Rectal smooth muscle tissue (tissue), 1 donor: ENCODE measurements around the gene ZNF577.
"Not testable (repeated sequence)": the region's sequence is repeated elsewhere in the genome, so short reads cannot be mapped to it uniquely, and the experiment has no call there.

Experiments
- H3K27ac ChIP-seq: one replicate; pipeline ENCODE4 v1.7.0; 2013; ENCODE audit warnings: low read depth, low read length, inconsistent platforms
- H3K27me3 ChIP-seq: one replicate; pipeline ENCODE4 v1.7.0; 2013; ENCODE audit warnings: low read length; ENCODE audit not compliant: control insufficient read depth, insufficient read depth
- H3K36me3 ChIP-seq: one replicate; pipeline ENCODE4 v1.7.0; 2013; ENCODE audit warnings: low read length; ENCODE audit not compliant: control insufficient read depth, insufficient read depth
- H3K4me1 ChIP-seq: one replicate; pipeline ENCODE4 v1.7.0; 2013; ENCODE audit warnings: low read length; ENCODE audit not compliant: control insufficient read depth, insufficient read depth
- H3K4me3 ChIP-seq: one replicate; pipeline ENCODE4 v1.7.0; 2013; ENCODE audit warnings: low read length
- H3K9ac ChIP-seq: one replicate; pipeline ENCODE4 v1.7.0; 2013; ENCODE audit warnings: low read length

Gene ZNF577

DNA sequence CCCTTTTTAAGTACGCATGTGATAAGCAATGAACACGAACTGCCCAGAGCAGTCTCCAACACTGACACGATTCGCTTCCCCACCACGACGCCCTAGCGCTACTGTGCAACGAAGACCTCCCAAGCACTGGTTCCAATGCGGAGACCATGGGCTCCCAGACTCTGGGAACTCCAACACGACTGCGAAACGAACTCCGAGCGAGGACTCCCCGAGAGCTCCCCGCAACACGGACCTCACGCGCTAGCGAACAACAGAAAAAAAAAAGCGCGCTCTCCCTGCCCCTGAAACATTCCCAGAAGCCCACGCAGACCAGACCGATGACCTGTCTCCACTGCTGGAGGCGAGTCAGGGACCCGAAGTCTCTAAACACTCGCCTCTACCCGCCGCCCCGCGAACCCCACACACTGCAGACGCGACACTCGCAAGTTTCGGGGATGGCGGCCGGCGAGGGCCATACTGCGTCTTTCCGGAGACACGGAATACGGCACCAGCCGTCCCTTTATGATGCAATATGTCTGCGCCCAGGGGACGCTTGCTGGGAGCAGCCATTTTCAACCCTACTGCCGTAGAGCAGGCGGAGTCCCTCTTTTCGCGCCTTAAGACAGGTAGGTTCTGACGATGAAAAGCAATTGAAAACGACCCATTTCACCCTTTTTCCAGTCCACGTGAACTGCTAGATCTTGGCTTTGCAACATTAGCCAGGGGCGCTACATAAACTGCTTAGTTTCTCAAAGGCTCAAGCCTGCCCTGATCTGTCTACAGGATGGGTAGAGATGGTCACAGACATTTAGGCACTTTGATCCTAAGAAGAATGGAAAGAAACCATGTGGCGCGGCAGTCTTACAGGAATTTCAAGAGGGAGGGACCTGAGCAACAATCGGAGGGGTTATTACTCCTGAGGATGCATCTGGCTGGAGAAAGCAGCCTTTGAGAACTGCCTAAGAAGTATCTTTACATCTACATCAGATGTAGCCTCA, at the start of gene ZNF577:
ZNF577 (minus strand) TSS at position 430 of the 977 bp plus-strand sequence. CDS start 7,569 bp downstream, outside the sequence.
- peak within 1 kb of the TSS; percentile 83 for H3K4me3 ChIP-seq
- no peaks in the 10 kb centered on the region for H3K4me1 ChIP-seq
- peaks cover 24% of the 10 kb centered on the region for H3K36me3 ChIP-seq
- peak within 1 kb of the TSS; percentile 43 for H3K9ac ChIP-seq
- no peaks in the 10 kb centered on the region for H3K27me3 ChIP-seq
- H3K27ac ChIP-seq, result peak within 1 kb of the TSS; percentile 70

DNA sequence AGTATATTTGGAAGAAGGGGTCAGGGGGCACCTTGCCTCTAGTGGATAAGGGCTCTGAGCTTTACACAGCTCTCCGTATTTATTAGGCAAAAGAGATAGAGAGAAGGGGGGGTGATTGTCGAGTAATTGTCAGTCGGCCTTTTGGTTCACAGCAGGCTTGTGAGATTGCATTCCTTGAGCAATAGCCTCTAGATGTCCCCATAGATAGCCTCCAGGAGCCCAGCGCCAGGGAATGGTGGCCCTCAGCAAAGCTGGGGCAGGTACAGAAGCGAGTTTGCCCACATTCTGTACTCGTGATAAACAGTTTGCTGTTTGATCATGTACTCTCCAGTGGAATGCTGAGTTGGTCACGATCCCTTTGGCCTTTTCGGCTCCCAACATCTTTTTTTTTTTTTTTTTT, 44.2 kb upstream of the ZNF577 start:
- no peak overlapping the region for H3K27ac ChIP-seq
- no peaks in the 10 kb centered on the region for H3K27me3 ChIP-seq
- H3K9ac ChIP-seq, result no peak overlapping the region
- H3K36me3 ChIP-seq, result peaks cover 32% of the 10 kb centered on the region
- no peaks in the 10 kb centered on the region for H3K4me1 ChIP-seq
- no peak overlapping the region for H3K4me3 ChIP-seq

DNA sequence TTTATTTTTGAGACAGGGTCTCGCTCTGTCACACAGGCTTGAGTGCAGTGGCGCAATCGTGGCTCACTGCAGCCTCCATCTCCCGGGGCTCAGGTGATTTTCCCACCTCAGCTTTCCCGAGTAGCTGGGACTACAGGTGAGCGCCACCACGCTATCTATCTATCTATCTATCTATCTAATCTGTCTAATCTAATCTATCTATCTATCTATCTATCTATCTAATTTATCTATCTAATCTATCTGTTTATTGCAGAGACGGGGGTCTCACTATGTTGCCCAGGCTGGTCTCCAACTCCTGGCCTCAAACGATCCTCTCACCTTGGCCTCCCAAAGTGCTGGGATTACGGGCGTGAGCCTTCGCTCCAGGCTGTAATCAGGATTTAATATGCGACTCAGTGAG, 40.1 kb upstream of the ZNF577 start:
- H3K27ac ChIP-seq, result no peak overlapping the region
- peak overlapping the region; percentile 92 for H3K9ac ChIP-seq
- no peaks in the 10 kb centered on the region for H3K27me3 ChIP-seq
- H3K4me1 ChIP-seq, result no peaks in the 10 kb centered on the region
- peaks cover 12% of the 10 kb centered on the region for H3K36me3 ChIP-seq
- peak overlapping the region; percentile 100 for H3K4me3 ChIP-seq

DNA sequence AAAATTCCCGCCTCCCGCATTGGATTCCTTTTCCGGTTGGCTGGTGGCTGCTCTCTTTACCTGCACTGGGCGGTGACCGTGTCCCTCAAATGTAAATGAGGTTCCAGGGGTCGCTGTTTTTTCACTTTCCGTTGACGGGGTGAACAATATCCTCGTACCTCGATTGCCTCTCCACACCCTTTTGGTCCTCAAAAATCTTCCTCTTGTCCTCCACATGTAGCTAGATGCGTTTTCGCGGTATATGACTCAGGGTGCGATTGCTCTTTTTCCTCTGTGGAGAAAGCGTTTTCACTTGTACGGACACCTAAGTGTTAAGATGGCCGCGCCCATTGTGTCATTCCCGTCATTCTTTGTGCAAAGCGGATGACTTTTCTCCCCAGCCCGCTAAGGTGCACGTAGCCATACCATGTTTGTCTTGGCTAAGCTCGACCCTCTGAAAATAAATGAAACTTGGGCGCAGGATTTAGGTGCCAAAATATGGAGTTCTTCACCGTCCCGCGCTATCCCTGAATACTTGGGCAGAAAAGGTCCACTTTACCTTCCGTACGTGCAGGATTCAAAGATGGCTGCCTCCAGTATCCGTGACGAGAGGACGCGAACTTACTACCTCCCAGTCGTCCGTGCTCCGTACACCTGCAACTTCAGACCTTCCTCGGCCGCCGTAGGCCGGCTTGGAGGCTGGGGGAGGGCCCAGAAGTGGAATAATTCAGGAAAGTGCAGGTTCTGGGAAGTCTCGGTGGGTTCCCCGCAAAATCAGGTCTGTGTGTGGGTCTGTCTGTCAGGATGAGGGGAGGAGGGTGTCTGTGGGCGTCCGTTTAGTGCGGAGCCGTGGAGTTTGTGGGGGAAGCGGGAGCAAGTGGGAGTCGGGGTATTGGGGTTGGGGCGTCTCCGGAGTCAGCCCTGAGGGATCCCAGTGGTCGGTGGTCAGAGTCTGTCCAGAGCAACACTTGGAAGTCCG, 39.3 kb upstream of the ZNF577 start, which contains the start of gene ZNF613:
ZNF613 (plus strand) TSS at position 689 of the 958 bp plus-strand sequence. CDS start 8,749 bp downstream, outside the sequence.
- peak within 1 kb of the TSS; percentile 91 for H3K27ac ChIP-seq
- peaks cover 10% of the 10 kb centered on the region for H3K36me3 ChIP-seq
- H3K4me1 ChIP-seq, result no peaks in the 10 kb centered on the region
- H3K9ac ChIP-seq, result peak within 1 kb of the TSS; percentile 92
- H3K27me3 ChIP-seq, result no peaks in the 10 kb centered on the region
- H3K4me3 ChIP-seq, result peak within 1 kb of the TSS; percentile 100

DNA sequence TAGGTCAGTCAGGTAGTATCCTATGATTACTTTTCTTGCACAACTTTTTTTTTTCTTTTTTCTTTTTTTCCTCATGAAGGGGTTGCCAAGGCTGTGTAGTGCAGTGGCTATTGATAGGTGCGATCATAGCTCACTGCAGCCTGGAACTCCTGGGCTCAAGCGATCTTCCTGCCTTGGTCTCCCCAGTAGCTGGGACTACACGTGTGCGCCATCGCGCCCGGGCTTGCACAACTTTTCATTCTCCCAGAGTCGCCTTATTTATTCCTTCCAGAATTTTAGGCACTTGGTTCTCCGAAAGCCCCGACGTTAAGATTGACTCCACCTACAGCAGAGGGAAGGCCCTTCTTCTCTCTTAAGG, 38.7 kb upstream of the ZNF577 start:
- Histone ChIP-seq H3K4me1 (no peaks in the 10 kb centered on the region), H3K27me3 (no peaks in the 10 kb centered on the region), H3K4me3 (peak overlapping the region; percentile 100), H3K9ac (no peak overlapping the region), H3K27ac (peak overlapping the region; percentile 91), H3K36me3 (peaks cover 4% of the 10 kb centered on the region)

DNA sequence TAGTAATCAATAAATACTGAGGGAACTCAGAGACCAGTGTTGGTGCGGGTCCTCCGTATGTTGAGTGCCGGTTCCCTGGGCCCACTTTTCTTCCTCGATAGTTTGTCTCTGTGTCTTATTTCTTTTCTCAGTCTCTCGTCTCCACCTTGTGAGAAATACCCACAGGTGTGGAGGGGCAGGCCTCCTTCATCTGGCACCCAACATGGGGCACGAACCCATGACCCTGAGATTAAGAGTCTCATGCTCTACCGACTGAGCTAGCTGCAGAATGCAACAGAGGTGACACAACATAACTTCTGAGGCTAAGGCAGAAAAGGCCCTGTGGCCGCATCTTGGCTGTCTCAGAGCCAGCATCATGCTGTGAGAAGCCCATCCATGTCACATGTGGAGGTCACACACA, 34.2 kb upstream of the ZNF577 start:
- no peak overlapping the region for H3K4me3 ChIP-seq

DNA sequence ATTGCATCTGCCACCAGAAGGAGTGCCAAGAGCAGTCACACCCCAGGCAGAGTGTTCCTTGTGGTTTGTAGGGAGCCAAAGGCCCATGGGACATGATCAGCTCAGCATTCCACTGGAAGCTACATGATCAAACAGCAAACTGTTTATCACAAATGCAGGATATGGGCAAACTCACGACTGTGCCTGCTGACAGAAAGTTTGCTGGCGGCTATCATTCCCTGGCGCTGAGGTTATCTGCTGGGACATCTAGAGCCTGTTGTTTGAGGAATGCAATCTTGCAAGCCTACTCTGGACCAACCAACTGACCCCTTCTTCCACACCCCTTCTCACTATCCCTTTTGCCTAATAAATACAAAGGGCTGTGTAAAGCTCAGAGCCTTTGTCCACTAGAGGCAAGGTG, 31.9 kb upstream of the ZNF577 start:
- no peaks in the 10 kb centered on the region for H3K36me3 ChIP-seq

More for the DNA sequence above, 34.2 kb upstream of the ZNF577 start:
- H3K36me3 ChIP-seq, result no peaks in the 10 kb centered on the region
- H3K27ac ChIP-seq, result no peak overlapping the region
- H3K27me3 ChIP-seq, result no peaks in the 10 kb centered on the region
- H3K4me1 ChIP-seq, result no peaks in the 10 kb centered on the region
- H3K9ac ChIP-seq, result no peak overlapping the region

DNA sequence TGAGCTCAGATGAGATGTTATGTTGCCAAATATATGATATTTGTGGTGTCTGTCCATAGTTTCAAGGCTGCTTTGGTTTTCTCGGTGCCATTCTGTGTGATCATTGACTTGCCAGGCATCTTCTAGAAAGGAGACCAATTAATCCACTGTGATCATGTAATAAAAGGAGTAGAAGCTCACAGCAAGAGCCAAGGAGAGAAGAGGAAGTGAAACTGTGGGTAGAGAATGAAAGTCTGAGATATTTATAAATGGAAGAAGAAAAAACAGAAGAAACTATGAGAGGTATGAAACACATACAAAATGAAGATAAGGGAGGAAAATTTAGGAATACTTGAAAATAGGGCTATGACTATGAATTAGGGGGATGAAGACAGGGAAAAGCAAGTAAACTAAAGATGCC, 28.4 kb upstream of the ZNF577 start:
- no peaks in the 10 kb centered on the region for H3K4me1 ChIP-seq
- H3K36me3 ChIP-seq, result no peaks in the 10 kb centered on the region
- no peak overlapping the region for H3K27ac ChIP-seq
- no peaks in the 10 kb centered on the region for H3K27me3 ChIP-seq
- no peak overlapping the region for H3K9ac ChIP-seq
- H3K4me3 ChIP-seq, result no peak overlapping the region

More for the DNA sequence above, 31.9 kb upstream of the ZNF577 start:
- H3K27me3 ChIP-seq, result no peaks in the 10 kb centered on the region
- no peak overlapping the region for H3K4me3 ChIP-seq
- no peak overlapping the region for H3K27ac ChIP-seq
- no peak overlapping the region for H3K9ac ChIP-seq
- no peaks in the 10 kb centered on the region for H3K4me1 ChIP-seq

DNA sequence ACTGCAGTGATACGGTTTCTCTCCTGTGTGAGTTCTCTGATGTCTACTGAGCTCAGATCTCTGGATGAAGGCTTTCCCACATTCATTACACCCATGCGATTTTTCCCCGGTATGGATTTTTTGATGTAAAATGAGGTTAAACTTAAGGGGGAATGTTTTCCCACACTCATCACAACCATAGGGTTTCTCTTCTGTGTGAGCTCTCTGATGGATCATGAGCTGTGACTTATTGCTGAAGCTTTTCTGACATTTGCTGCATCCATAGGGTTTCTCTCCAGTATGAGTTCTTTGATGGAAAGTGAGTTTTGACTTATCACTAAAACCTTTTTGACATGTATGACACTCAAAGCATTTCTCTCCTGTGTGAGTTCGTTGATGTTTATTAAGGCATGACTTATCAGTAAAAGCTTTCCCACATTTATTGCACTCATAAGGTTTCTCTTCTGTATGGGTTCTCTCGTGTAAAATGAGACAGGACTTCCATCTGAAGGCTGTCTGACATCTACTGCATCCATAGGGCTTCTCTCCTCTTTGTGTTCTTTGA, 27.6 kb upstream of the ZNF577 start:
- Histone ChIP-seq H3K27me3 (no peaks in the 10 kb centered on the region), H3K27ac (no peak overlapping the region), H3K36me3 (no peaks in the 10 kb centered on the region), H3K4me3 (no peak overlapping the region), H3K4me1 (no peaks in the 10 kb centered on the region), H3K9ac (no peak overlapping the region)

DNA sequence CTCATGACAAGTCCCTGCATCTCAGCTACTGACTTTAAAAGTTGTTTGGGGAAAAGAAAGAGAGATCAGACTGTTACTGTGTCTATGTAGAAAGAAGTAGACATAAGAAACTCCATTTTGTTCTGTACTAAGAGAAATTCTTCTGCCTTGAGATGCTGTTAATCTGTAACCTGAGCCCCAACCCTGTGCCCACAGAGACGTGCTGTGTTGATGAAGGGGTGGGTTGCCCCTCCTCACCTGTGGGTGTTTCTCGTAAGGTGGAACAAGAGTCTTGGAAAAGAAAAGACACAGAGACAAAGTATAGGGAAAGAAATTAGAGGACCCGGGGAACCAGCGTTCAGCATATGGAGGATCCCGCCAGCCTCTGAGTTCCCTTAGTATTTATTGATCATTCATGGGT, 20.2 kb upstream of the ZNF577 start:
- H3K4me1 ChIP-seq, H3K4me3 ChIP-seq, H3K36me3 ChIP-seq, H3K27ac ChIP-seq, H3K27me3 ChIP-seq, H3K9ac ChIP-seq: not testable (repeated sequence)

DNA sequence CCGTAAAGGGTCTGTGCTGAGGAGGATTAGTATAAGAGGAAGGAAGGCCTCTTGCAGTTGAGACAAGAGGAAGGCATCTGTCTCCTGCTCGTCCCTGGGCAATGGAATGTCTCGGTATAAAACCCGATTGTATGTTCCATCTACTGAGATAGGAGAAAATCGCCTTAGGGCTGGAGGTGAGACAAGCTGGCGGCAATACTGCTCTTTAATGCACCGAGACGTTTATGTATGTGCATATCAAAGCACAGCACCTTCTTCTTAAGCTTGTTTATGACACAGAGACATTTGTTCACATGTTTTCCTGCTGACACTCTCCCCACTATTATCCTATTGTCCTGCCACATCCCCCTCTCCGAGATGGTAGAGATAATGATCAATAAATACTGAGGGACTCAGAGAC, 18.4 kb upstream of the ZNF577 start:
- H3K9ac ChIP-seq, H3K27ac ChIP-seq, H3K36me3 ChIP-seq, H3K27me3 ChIP-seq, H3K4me3 ChIP-seq, H3K4me1 ChIP-seq: not testable (repeated sequence)

DNA sequence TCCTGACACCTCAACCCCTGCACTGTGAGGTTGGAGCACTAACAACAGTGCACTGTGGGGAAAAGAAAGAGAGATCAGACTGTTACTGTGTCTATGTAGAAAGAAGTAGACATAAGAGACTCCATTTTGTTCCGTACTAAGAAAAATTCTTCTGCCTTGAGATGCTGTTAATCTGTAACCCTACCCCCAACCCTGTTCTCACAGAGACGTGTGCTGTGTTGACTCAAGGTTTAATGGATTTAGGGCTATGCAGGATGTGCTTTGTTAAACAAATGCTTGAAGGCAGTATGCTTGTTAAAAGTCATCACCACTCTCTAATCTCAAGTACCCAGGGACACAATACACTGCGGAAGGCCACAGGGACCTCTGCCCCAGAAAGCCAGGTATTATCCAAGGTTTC, 17.9 kb upstream of the ZNF577 start:
- not testable (repeated sequence) for H3K27ac ChIP-seq, H3K27me3 ChIP-seq, H3K9ac ChIP-seq, H3K4me3 ChIP-seq, H3K4me1 ChIP-seq, H3K36me3 ChIP-seq
